HG03039 (cell line): ENCODE measurements around the gene SS18L1.
A peak's percentile ranks its signal among the peaks of the same experiment; 100 is the strongest.
"Not testable (repeated sequence)": the region's sequence is repeated elsewhere in the genome, so short reads cannot be mapped to it uniquely, and the experiment has no call there.

Source experiments
- ATAC-seq: cut with Tn5 transposase; IDR thresholded peaks from one replicate; pipeline ENCODE4 v1.9.1; 2021; ENCODE audit warnings: mild to moderate bottlenecking, moderate library complexity; ENCODE audit not compliant: unreplicated experiment

Gene SS18L1

GRCh38 chr20:62136283-62137091 is 7.1 kb upstream of the SS18L1 start:
- no peak for ATAC-seq

- ATAC-seq: no peak
Measured at GRCh38 chr20:62137092-62137384, 6.5 kb upstream of the SS18L1 start.

DNA sequence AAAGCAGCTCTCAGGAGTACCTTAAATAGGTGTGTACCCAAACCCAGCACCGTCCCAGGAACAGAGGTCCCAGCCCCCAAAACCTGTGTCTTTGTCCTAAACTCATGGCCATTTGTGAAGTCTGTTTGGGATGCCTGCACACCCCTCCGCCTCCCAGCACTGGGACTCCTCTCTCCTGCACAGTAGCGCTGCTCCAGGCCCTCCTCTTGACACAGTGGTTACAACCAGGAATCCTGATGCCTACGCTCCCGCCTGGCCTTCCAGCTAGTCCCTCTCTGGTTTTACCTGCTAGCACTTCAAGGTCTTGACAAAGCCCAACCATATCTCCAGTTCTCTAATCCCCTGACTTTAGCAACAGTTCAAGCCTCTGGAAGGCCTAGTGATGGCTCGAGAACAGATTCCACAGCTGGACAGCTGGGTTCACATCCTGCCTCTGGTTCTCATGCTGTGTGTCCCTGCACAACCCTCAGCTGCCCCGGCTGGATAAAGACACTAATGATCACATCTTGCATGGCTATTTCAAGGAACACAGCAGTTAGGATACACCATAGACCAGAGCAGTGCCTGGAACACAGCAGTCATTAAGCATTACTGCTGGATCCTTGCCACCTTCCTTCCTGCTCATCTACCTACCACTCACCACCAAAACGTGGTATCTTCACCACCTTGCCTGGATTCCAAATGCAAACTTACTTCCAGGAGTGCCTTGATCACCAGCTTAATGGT is 5.9 kb upstream of the SS18L1 start:
- ATAC-seq: no peak

DNA sequence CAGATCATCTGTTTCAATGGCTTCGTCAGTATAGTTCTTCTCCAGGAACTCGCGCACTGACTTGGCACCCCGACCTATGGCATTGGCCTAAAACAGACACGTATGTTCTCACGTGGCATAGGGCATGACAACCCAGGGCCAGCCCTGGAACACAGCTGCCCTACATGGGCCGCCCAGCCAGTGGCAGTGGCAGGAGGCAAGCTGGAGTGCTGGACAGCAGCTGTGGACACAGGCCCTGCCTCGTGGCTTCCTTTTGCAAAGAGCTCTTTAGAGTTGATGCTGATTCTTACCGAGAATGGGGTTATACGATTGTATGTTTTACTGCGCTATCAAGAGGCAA is 5.4 kb upstream of the SS18L1 start:
- ATAC-seq: no peak

- no peak for ATAC-seq
Measured at GRCh38 chr20:62138912-62139311, 4.7 kb upstream of the SS18L1 start.

- ATAC-seq: no peak
Measured at GRCh38 chr20:62139636-62140035, 3.9 kb upstream of the SS18L1 start.

GRCh38 chr20:62141043-62141396 is 2.5 kb upstream of the SS18L1 start:
- no peak for ATAC-seq

DNA sequence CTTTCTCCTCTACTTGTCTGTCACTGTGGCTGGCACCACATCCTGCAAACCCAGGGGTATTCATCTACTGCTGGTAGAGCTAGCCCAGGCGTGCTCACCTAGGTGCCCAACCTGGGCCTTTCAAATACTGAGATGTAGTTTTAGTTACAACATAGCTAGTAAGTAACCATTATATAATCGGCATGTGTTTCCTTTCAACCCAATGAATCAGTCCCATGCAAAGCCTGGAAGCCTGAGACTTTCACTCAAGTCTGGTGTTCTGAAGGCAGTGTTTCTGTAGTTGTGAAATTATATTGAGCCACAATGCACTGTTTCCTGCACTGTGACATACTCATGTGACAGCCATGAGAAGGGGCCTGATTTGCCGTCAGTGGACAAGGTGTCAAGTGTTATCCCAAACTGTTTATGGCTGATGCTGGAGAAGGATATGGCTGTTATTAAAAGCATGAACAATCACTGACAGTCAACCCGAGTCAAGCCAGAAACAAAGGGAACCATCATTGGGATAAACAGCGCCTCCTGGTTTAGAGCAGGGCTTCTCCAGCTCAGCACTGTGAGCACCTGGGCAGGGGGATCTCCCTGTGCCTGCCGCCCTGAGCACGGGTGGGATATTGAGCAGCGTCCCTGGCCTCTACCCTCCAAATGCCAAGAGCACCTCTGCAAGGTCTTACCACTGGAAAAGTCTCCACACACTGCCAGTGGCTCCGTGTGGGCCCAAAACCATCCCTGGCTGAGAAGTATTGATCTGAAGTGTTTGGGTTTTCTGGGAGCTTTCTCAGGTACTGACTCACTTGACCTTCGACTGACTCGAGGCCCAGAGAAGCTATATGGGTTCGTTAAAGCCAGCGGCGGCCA is 1.9 kb upstream of the SS18L1 start:
- no peak for ATAC-seq

- ATAC-seq: peak; percentile 4
Measured at GRCh38 chr20:62142252-62143080, 1.1 kb upstream of the SS18L1 start.

GRCh38 chr20:62143957-62144825 is 622 bp downstream of the SS18L1 start:
- ATAC-seq: peak; percentile 31

DNA sequence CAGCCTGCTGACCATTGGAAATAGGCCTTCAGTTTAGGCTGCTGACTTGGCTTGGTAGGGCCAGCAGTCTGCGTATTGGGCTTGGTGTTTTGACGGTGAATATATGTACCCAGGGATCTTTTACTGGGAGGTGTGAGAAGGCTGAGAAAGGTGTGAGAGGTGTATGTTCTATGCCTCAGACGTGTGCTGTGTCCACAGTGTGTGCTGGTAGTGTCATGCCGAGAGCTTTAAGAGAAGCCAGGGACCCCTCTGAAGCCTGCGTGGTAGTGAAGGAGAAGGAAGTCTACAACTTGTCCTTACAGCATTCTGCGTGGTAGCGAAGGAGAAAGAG is 2.1 kb downstream of the SS18L1 start:
- no peak for ATAC-seq

GRCh38 chr20:62146019-62146755 is 2.6 kb downstream of the SS18L1 start:
- no peak for ATAC-seq

- no peak for ATAC-seq
Measured at GRCh38 chr20:62147125-62147524, 3.6 kb downstream of the SS18L1 start.

GRCh38 chr20:62147528-62147927 is 4.0 kb downstream of the SS18L1 start:
- no peak for ATAC-seq

DNA sequence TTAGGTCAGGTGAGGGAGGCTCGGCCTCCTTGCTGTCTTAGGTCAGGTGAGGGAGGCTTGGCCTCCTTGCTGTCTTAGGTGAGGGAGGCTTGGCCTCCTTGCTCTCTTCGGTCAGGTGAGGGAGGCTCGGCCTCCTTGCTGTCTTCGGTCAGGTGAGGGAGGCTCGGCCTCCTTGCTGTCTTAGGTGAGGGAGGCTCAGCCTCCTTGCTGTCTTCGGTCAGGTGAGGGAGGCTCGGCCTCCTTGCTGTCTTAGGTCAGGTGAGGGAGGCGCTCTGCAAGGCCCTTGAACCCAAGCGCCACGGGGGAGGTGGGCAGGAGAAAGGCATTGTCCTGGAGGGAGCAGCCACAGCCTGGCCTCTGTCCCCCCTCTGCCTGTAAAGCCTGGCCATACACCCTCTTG is 4.8 kb downstream of the SS18L1 start:
- ATAC-seq: not testable (repeated sequence)

- no peak for ATAC-seq
Measured at GRCh38 chr20:62148908-62149314, 5.3 kb downstream of the SS18L1 start.

DNA sequence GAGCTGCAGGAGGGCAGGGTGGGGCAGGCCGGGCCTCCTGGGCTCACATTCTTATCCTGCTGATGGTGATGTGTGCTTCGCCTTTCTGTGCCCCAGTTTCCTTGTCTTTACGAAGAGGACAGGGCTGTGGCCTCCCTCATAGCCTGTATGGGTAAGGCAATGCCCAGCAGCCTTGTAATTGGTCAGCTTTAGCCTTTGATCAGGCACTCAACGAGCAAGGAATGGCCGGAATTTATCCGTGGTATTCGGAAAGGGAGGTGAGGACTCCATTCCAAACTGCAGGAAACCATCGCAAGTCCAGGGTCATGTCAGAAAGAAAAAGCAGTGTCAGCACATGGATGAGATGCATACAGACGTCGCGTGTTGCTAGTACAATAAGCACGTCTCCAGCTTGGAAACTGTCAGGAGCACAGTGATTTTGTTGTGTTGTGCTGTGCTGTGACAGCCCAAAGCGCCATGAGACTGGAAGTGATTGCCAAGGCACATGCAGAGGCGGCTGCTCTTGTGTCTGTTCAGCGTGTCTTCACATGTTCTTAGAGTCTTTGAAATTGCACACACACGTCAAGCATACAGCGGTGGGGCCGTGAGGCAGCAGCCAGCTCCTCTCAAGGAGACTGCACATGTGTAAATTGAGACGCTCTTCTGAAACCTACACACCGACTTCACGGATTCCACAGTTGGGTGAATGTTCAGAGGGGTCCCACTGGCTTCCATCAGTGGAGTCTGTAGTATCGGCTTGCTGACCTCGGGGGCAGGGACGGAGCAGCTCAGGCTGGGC is 6.2 kb downstream of the SS18L1 start:
- no peak for ATAC-seq

- ATAC-seq: no peak
Measured at GRCh38 chr20:62150310-62150575, 6.7 kb downstream of the SS18L1 start.

- ATAC-seq: no peak
Measured at GRCh38 chr20:62151225-62151624, 7.7 kb downstream of the SS18L1 start.
